Fibroblast of the conjunctiva (primary cell): ENCODE results near the gene SIRT7.

Experiments used
- DNase-seq: peaks from one replicate; pipeline ENCODE4 v3.0.0-alpha.2; 2010; ENCODE audit warnings: low read depth

SIRT7 gene

GRCh38 chr17:81905424-81905875, 12.5 kb downstream of the SIRT7 start:
- no peak for DNase-seq

- no peak for DNase-seq
Measured at GRCh38 chr17:81904600-81905423, 13.2 kb downstream of the SIRT7 start.

- no peak for DNase-seq
Measured at GRCh38 chr17:81903896-81904599, 13.9 kb downstream of the SIRT7 start.

- DNase-seq: no peak
Measured at GRCh38 chr17:81903415-81903831, 14.6 kb downstream of the SIRT7 start.

- DNase-seq: no peak
Measured at GRCh38 chr17:81902653-81903414, 15.1 kb downstream of the SIRT7 start.

GRCh38 chr17:81902023-81902652, 15.8 kb downstream of the SIRT7 start, which contains the start of gene NPB:
TSS of gene NPB (plus strand) at chr17:81902238. CDS start at chr17:81902278, 40 bp downstream.
- no peak for DNase-seq

- no peak for DNase-seq
Measured at GRCh38 chr17:81901167-81902022, 16.6 kb downstream of the SIRT7 start.

GRCh38 chr17:81900181-81900820, 17.7 kb downstream of the SIRT7 start:
- no peak for DNase-seq

- DNase-seq: no peak
Measured at GRCh38 chr17:81899514-81900166, 18.3 kb downstream of the SIRT7 start.

- DNase-seq: no peak
Measured at GRCh38 chr17:81898885-81899284, 19.1 kb downstream of the SIRT7 start.

- DNase-seq: peak; percentile 67
Measured at GRCh38 chr17:81898029-81898866, 19.7 kb downstream of the SIRT7 start.

- DNase-seq: no peak
Measured at GRCh38 chr17:81895400-81895799, 22.6 kb downstream of the SIRT7 start.

- DNase-seq: no peak
Measured at GRCh38 chr17:81891303-81891552, 26.7 kb downstream of the SIRT7 start.

GRCh38 chr17:81890447-81891302, 27.3 kb downstream of the SIRT7 start:
- no peak for DNase-seq

- no peak for DNase-seq
Measured at GRCh38 chr17:81889602-81890001, 28.4 kb downstream of the SIRT7 start.

GRCh38 chr17:81888988-81889595, 28.9 kb downstream of the SIRT7 start:
- no peak for DNase-seq

- DNase-seq: no peak
Measured at GRCh38 chr17:81888105-81888987, 29.6 kb downstream of the SIRT7 start.
